ENCODE results near the gene IL31RA. TPM values are rescaled to one million over a fixed set of nuclear protein-coding genes. Genes with fewer than 3 reads are reported as not detected.

Gene IL31RA
- total RNA-seq, 4 donors from 2014 or later, result 0.30 to 3.1 (median 1.3) TPM

DNA sequence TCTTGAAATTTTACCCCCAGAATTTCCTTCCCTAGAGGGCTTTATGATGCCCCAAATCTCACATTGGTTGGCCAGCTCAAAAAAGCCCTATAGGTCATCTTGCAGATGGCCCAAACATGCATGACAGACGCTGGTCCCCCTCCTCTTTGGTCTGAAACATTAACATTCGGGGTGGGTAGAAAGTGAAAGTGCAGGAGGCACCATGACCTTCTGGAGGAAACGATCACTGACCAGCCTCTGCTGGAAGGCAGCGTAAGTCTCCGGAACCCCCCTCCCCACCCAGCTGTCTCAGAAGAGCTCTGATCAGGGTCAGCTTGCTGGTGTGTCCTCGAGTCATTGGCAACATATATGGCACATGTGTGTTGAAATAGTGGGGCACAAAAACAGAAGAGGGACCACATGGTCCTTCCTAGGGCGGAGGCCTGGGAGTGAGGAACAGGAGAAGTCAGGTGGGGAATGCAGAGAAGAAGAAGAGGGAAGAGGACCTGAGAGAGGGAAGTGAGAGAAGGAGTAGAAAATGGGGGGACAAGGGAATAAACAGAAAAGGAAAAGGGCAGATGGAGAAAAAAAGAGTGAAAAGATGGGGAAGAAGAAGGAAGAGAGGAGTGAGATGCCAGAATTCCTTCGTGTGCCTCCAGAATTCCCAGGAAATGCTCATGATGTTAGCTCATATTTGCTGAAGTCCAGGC, 46.2 kb downstream of the IL31RA start:
- no peak for DNase-seq (ENCODE audit: low spot score in 2 of 2)
- 72 to 80% methylated on average over 8 of the region's 8 CpGs for WGBS, 2 donors
- TF ChIP-seq, protein P1, sequence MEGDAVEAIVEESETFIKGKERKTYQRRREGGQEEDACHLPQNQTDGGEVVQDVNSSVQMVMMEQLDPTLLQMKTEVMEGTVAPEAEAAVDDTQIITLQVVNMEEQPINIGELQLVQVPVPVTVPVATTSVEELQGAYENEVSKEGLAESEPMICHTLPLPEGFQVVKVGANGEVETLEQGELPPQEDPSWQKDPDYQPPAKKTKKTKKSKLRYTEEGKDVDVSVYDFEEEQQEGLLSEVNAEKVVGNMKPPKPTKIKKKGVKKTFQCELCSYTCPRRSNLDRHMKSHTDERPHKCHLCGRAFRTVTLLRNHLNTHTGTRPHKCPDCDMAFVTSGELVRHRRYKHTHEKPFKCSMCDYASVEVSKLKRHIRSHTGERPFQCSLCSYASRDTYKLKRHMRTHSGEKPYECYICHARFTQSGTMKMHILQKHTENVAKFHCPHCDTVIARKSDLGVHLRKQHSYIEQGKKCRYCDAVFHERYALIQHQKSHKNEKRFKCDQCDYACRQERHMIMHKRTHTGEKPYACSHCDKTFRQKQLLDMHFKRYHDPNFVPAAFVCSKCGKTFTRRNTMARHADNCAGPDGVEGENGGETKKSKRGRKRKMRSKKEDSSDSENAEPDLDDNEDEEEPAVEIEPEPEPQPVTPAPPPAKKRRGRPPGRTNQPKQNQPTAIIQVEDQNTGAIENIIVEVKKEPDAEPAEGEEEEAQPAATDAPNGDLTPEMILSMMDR (IDR thresholded peaks at IDR 0.05), result no peak
- TF ChIP-seq POLR2A (IDR thresholded peaks at IDR 0.05), result no peak
- intact Hi-C loops (cut with DNase I; ENCODE audit: low total_unique reads), result no loop called here
- no peak overlapping the region for H3K4me3 ChIP-seq (ENCODE audit: low read depth, poor library complexity, severe bottlenecking)

DNA sequence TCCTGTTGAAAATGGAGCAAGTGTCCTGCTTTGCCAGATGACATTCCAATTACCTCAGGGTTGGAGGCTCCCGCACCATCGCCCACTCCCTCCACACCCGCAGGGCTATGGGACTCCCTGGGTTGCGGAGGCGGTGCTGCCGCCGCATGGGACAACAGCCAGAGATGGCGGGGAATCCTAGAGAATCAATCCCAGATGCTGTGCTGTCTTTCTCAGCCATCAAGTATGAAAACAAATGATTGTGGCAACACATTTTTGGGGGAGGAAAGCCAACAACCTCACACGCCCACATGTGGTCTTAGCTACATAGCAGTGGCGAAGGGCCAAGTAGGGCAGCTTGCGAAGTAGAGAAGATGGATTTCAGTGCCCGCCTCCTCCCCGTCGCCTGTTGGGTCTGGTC, 46.7 kb downstream of the IL31RA start:
- peak; percentile 69 to 94 for DNase-seq (ENCODE audit: low spot score in 2 of 2)
- TF ChIP-seq, protein P1 (IDR thresholded peaks at IDR 0.05), result no peak
- no peak for TF ChIP-seq POLR2A (IDR thresholded peaks at IDR 0.05)
- no peak overlapping the region for H3K4me3 ChIP-seq (ENCODE audit: low read depth, poor library complexity, severe bottlenecking)
- WGBS, 2 donors, result 53 to 65% methylated on average over 14 of the region's 14 CpGs
- intact Hi-C loops (cut with DNase I; ENCODE audit: low total_unique reads), result no loop called here

DNA sequence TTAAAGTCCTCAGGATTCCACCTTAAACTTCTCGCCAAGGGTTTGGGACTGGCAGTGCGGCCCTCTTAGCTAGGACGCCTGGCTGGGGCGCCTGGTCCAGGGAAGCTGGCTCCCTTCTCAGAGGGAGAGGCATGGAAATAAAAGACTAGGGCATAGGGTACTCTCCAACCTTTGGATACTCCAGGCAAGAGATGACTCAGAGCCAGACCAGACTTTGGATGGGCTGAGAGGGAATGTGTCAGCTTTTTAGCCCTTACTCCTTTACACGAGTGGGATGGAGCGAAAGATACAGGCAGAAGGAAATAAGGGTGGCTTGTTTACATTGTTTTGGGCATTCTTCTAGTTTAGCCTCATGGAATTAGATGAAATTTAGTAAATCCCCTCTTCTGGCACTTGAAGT, 48.2 kb downstream of the IL31RA start:
- H3K4me3 ChIP-seq (ENCODE audit: low read depth, poor library complexity, severe bottlenecking), result no peak overlapping the region
- no peak for TF ChIP-seq POLR2A (IDR thresholded peaks at IDR 0.05)
- TF ChIP-seq, protein P1 (IDR thresholded peaks at IDR 0.05), result no peak
- WGBS, 2 donors, result 85 to 92% methylated on average over 6 of the region's 6 CpGs
- DNase-seq (ENCODE audit: low spot score in 2 of 2), result no peak
- intact Hi-C loops (cut with DNase I; ENCODE audit: low total_unique reads), result no loop called here

DNA sequence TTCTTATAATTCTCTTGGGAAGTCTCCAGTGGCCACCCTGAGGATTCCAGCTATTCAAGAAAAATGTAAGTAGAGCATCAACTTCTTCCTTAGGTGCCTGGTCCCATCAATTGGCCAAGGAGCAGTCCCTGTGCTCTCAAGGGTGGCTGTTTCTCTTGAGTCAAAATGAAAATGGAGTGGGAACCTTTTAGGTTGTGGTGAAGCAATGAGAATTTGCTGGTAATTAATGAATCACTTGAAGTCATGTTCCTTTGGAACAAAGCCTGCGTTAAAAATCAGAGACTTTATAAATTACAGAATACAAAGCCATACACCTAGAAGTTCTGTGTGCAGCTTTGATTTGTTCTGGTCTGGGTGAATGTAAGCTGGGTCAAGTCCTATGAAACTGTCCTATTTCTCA, 48.9 kb downstream of the IL31RA start:
- intact Hi-C loops (cut with DNase I; ENCODE audit: low total_unique reads), result no loop called here
- no peak overlapping the region for H3K4me3 ChIP-seq (ENCODE audit: low read depth, poor library complexity, severe bottlenecking)
- no peak for TF ChIP-seq POLR2A (IDR thresholded peaks at IDR 0.05)
- TF ChIP-seq, protein P1 (IDR thresholded peaks at IDR 0.05), result no peak
- WGBS, 2 donors, result 56 to 64% methylated on average over 1 of the region's 1 CpG
- DNase-seq (ENCODE audit: low spot score in 2 of 2), result no peak

DNA sequence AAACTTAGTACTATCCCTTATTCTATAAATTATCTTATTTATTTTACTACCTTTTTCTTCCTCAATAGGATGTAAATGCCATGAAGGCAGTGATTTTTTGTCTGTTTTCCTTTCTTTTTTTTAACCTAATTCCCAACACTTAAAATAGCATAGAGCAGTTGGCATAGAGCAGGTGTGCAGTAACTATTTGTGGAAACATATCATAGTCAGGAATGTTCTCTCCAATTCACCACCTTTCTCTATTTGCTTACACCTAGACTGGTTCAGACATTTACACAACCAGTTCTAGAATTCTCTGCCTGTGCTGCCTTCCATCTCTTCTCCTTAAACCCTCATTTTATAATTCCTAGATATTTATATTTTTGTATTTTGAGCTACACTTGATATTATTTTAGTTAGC, 49.6 kb downstream of the IL31RA start:
- intact Hi-C loops (cut with DNase I; ENCODE audit: low total_unique reads), result no loop called here

More for the DNA sequence above, 49.6 kb downstream of the IL31RA start:
- no peak for TF ChIP-seq POLR2A (IDR thresholded peaks at IDR 0.05)
- TF ChIP-seq, protein P1 (IDR thresholded peaks at IDR 0.05), result no peak
- DNase-seq (ENCODE audit: low spot score in 2 of 2), result no peak
- H3K4me3 ChIP-seq (ENCODE audit: low read depth, poor library complexity, severe bottlenecking), result no peak overlapping the region

Data from lower leg skin (tissue), 4 donors.